SK-N-SH treated with all-trans-retinoic acid at 6 μM for 48 hours (cell line): Measurements from ENCODE around the gene RNF114.

Experiments used
- ARNTL ChIP-seq: fragments of 450-650 bp; formaldehyde crosslinking; IDR thresholded peaks from 2 replicates; pipeline ENCODE4 v1.5.0; 2020; ENCODE audit warnings: low read depth, mild to moderate bottlenecking, moderate library complexity, borderline replicate concordance
- GLIS3 ChIP-seq: fragments of 250-450 bp; sonication (Bioruptor Pico); IDR thresholded peaks from 2 replicates; pipeline ENCODE4 v1.5.0; 2020; ENCODE audit warnings: mild to moderate bottlenecking, moderate library complexity
- ISL1 ChIP-seq: fragments of 250-450 bp; sonication (Bioruptor Pico); IDR thresholded peaks from 2 replicates; pipeline ENCODE4 v2.1.2; 2022; ENCODE audit warnings: mild to moderate bottlenecking, moderate library complexity
- PATZ1 ChIP-seq: fragments of 250-450 bp; sonication (Bioruptor Pico); IDR thresholded peaks from 2 replicates; pipeline ENCODE4 v1.8.0; 2020; ENCODE audit warnings: mild to moderate bottlenecking, moderate library complexity, borderline replicate concordance
- RARB ChIP-seq: fragments of 250-450 bp; sonication (Bioruptor Pico); IDR thresholded peaks from 2 replicates; pipeline ENCODE4 v1.8.0; 2021; ENCODE audit warnings: mild to moderate bottlenecking, moderate library complexity
- ZNF565 ChIP-seq: fragments of 450-650 bp; formaldehyde crosslinking; conservative IDR thresholded peaks from 2 replicates; pipeline ENCODE4 v1.5.0; 2020; ENCODE audit warnings: low read depth, mild to moderate bottlenecking, moderate library complexity
- TF ChIP-seq, protein P1 (sequence below): fragments of 250-450 bp; sonication (Bioruptor Pico); IDR thresholded peaks from 2 replicates; pipeline ENCODE4 v1.5.1; 2020; ENCODE audit warnings: low read depth, mild to moderate bottlenecking, moderate library complexity

DNA sequence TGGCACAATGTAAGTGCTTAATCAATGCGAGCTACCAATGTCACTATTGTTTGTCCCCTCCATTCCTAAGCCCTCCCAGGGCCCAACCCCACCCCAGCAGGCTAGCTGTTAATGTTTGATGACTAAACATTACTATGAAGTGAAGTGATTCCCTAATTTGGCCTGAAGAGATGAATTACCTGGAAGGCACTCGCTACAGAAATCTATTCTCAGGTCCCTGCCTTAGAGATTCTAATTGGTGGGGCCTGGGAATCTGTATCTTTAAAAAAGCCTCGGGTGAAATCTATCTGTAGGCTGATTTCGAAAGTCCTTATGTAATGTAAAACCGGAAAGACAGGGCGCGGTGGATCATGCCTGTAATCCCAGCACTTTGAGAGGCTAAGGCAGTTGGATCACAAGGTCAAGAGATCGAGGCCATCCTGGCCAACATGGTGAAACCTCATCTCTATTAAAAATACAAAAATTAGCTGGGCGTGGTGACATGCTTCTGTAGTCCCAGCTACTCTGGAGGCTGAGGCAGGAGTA lies 29.6 kb downstream of the RNF114 start:
- no peak for TF ChIP-seq RARB (CRISPR knock-in tag)
- no peak for TF ChIP-seq ARNTL (CRISPR knock-in tag)
- TF ChIP-seq GLIS3 (CRISPR knock-in tag), result no peak
- no peak for TF ChIP-seq PATZ1 (CRISPR knock-in tag)
- TF ChIP-seq ISL1, result no peak
- TF ChIP-seq, protein P1, sequence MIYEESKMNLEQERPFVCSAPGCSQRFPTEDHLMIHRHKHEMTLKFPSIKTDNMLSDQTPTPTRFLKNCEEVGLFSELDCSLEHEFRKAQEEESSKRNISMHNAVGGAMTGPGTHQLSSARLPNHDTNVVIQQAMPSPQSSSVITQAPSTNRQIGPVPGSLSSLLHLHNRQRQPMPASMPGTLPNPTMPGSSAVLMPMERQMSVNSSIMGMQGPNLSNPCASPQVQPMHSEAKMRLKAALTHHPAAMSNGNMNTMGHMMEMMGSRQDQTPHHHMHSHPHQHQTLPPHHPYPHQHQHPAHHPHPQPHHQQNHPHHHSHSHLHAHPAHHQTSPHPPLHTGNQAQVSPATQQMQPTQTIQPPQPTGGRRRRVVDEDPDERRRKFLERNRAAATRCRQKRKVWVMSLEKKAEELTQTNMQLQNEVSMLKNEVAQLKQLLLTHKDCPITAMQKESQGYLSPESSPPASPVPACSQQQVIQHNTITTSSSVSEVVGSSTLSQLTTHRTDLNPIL, result no peak
- TF ChIP-seq ZNF565 (CRISPR knock-in tag), result no peak
